ENCODE results near the gene RNF183.

Gene RNF183, protein sequence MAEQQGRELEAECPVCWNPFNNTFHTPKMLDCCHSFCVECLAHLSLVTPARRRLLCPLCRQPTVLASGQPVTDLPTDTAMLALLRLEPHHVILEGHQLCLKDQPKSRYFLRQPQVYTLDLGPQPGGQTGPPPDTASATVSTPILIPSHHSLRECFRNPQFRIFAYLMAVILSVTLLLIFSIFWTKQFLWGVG

DNA sequence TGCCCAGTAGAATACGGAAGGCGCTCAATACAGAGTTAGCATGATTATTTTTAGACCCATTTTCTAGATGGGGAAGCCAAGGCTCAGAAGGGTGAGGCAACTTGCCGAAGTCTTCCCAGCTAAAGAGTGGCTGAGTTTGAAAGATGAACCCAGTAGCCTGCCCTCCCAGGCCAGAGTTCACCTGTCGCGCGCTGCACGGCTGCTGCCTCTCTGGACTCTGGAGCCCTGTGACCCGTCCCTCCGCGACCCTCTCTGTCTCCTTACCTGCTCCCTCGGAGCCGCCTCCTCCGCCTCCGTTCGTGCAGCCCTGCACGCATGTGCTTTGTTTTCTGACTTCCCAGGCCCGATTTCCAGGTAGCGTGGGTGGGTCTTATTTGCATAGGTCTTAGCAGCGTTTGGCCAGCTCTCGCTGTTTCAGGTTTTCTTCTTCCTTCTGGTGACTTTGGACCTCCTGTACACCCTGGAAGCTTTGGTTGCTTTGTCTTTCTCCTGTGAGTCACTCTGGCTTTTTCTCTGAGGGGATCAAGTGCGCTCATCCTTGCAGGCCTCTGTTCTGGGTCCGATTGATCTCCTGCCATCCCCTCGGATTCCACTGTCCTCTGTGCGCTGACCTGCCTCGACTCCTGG is at the start of gene RNF183:
TSS of gene RNF183 (minus strand) at position 585 of the 627 bp plus-strand sequence. CDS start 5,192 bp downstream, outside the sequence.
- DNase-seq (ENCODE audit: low read depth in 2 of 2) = no peak

DNA sequence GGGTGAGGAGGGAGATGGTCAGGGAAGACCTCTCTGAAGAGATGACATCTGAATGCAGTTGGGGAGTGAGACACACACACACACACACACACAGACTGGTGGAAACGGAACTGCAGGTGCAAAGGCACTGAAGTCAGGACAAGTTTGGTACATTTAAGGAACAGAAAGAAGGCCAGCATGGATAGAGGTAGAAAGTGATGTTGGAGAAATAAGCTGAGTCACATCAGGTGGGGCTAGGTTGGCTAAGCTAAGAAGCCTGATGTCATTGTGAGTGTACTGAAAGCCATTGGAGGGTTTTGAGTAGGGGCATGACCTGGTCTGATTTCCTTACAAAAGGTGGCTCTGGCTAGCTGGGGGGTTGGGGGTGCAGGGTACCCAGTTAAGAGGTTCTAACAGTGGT is 49.2 kb upstream of the RNF183 start:
- no peak for DNase-seq (ENCODE audit: low read depth in 2 of 2)

DNA sequence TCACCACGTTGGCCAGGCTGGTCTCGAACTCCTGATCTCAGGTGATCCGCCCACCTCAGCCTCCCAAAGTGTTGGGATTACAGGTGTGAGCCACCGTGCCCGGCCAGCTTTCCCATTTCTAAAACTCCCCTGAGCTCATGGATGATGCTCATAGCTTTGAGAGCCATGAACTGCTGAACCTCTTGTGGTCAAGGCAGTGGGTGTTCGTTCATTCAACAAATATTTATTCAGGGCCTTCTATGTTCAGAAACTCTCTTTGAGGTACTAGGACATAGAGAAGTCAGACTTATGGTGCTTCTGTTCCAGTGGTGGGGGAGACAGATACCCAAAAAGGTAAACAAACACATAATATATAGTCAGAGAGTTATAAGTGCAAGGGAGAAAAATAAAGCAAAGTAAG is 48.8 kb upstream of the RNF183 start:
- no peak for DNase-seq (ENCODE audit: low read depth in 2 of 2)

DNA sequence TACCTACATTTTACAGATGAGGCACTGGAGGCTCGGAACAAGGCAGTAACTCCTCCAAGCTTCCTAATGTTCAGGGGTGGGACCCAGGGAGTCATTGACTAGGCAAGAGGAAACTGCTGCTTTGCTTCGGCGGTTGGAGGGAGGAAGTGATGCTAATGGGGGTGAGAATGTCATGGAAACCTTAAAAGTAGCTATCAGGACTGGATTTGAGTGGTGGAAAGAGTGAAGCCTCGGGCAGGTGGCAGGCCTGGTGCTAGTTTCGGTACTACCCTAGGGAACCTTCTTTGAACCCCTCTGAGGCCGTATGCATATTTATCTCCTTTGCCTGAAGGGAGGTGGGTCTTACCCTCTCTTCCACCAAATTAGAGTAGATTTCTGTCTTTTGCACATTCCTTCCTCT is 47.8 kb upstream of the RNF183 start:
- DNase-seq (ENCODE audit: low read depth in 2 of 2) = no peak

DNA sequence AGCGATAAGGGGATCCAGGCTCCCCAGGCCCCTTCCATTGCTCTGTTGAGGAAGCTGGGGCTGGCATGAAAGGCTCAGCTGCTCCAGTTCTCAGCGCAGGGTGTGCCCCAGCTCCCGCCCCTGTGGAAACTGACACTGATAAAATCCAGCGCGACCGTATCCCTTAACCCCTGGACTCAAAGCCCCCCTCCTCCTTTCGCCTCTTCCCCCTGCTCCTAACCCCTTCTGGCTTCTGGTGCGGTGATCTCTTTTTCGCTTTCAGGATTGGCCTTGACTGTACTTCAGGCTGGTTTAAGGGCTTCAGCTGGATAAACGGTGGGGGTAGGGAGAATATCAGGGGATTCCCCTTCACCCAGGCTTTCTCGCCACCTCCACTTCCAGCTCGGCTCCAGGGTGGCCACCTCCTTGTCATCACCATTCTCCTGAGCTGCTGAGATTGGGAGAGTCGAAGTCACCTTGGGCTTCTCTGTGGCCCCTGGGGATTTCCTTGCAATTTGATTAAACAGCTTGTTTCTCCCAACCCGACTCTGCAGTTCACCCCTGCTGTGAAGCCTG is 47.0 kb upstream of the RNF183 start:
- DNase-seq (ENCODE audit: low read depth in 2 of 2) = no peak

DNA sequence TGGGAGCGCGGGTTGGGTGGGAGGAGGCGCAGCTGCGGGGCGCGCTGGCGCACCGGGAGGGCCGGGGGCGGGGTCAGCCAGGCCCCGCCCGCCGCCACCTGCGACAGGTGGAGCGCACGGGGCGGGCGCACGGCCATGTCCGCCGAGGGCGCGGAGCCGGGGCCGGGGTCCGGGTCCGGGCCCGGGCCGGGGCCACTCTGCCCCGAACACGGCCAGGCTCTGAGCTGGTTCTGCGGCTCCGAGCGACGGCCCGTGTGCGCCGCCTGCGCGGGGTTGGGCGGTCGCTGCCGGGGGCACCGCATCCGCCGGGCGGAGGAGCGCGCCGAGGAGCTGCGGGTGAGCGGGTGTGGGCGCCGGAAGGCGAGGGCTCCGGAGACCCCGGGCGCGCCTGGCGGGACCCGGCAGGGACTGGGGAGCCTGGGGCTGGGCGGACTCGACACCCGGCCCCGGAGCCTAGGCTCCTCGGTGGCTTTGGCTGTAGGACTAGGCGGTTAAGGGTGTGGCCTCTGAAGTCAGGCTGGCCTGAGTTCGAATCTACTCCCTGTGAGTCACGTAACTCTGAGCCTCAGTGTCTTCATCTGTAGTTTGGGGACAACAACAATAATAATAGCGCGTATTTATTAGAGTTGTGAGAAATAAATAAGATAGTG is 46.4 kb upstream of the RNF183 start, which contains the start of gene BSPRY:
TSS of gene BSPRY (plus strand) at position 97 of the 650 bp plus-strand sequence. CDS start at position 136, 39 bp downstream.
- DNase-seq (ENCODE audit: low read depth in 2 of 2) = peak in 1 of 2 donors; percentile 18

DNA sequence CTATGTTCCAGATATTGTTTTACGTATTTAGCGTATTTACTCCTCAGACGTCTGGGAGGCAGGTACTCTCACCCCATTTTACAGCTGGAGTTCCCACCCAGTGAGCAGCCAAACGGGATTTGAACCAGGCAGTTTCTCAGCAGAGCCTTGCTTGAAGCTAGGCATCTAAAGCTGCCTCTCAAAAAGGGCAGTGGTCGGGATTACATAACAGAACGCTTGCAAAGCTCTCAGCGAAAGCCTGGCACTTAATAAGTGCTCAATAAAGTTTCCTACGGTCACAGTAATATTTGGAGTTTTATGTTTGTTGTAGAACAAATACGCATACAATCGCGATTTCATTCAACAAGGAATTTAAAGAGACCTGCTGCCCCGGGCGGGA is 45.9 kb upstream of the RNF183 start:
- no peak for DNase-seq (ENCODE audit: low read depth in 2 of 2)

DNA sequence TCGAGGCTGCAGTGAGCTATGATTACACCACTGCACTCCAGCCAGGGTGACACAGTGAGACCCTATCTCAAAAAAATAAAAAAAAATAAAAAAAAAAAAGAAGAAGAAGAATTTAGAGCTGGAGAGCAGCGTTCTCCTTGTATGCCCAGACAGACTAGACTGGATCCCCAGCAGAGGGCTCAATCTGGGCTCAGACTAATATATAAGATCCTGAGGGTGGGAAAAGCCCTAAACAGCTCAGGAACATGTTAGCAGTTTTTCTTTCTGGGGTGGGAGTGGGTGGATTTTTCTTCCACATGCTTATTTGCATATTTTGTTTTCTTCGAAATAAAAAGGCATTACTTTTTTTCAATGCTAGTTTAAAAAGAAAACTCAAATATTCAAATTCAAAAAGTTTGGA is 45.3 kb upstream of the RNF183 start:
- no peak for DNase-seq (ENCODE audit: low read depth in 2 of 2)

DNA sequence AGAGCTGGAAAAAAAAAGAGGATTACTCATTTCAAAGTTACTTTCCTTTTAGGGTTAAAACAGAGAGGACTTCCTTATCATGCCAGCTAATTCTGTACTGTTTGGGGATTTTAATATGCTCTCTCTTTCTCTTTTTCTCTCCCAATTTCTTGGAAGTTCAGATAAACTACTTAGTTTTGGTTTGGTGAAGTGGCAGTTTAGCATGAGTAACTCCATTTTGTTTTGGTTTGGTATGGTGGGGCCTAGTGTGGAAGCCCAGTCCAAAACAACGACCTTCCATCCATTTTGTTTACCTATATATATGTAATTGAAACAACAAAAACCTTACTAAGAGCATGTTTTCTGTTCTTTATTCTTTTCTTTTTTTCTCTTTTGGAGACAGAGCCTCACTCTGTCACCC is 42.5 kb upstream of the RNF183 start:
- DNase-seq (ENCODE audit: low read depth in 2 of 2) = no peak

DNA sequence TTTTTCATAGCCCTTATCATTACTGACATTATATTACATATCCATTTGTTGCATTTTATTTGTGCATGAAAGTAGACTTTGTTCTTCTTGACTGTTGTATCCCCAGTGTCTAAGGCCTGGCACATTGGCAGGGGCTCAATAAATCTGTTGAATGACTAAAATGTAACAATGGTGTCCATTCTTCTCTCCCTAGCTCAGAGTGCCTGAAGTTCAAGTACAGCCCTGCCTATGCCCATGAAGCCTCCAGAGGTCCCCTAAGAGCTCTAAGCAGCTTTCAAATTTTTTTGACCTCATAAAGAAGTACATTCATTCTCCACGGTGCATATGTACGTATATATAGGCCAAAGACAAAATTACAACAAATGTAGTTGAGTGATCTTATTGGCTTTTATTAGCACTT is 42.0 kb upstream of the RNF183 start:
- no peak for DNase-seq (ENCODE audit: low read depth in 2 of 2)

DNA sequence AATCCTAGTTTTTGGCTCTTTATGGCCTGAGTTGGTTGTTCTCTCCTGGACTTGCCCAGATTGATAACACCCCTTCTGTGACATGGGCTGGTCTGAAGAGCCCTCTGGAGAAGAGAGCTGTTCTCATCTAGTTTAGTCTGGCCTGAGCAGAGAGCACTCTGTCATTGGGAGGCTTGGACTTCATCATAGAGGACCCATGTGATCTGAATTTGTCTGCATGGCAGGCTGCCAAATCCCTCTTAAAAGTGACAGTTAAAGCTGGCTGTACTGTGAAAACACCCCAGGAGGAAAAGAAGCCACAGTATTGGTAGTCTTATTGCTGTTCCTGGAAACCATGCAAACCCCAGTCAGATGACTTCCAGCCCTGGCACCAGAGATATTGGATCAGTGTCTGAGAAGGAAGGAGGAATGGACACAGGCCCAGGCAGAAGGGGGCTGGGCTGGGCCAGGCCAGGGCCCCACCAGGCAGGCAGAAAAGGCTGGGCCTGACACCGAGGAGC is 40.6 kb upstream of the RNF183 start:
- no peak for DNase-seq (ENCODE audit: low read depth in 2 of 2)

DNA sequence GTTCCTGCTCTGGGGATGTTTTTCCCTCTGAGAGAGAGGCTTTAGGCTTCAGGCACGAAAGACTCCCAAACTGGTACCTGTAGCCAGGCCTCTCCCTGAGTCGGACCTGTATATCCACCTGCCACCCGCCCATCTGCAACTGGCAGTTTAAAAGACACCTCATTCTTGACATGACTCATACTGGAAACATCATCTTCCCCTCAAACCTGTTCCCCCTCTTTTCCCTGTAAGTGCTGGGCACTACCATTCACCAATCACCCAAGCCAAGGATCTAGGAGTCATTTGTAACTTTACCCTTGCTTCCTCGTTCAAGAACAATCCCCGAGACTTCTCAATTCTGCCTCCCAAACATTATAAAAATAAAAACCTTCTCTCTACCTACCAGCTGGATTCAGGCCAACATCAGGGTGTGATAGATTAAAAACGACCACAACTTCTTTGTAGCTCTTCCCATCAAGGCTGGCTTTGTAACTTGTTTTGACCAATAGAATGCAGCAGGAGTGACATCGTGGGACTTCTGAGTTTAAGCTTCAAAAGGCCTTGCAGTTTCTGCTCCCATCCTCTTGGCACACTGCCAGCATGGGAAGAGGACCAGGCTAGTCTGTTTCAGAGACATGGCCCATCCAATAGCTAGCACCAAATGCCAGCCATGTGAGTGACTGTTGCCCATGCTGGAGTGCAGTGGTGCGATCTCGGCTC is 38.7 kb upstream of the RNF183 start:
- DNase-seq (ENCODE audit: low read depth in 2 of 2) = no peak

DNA sequence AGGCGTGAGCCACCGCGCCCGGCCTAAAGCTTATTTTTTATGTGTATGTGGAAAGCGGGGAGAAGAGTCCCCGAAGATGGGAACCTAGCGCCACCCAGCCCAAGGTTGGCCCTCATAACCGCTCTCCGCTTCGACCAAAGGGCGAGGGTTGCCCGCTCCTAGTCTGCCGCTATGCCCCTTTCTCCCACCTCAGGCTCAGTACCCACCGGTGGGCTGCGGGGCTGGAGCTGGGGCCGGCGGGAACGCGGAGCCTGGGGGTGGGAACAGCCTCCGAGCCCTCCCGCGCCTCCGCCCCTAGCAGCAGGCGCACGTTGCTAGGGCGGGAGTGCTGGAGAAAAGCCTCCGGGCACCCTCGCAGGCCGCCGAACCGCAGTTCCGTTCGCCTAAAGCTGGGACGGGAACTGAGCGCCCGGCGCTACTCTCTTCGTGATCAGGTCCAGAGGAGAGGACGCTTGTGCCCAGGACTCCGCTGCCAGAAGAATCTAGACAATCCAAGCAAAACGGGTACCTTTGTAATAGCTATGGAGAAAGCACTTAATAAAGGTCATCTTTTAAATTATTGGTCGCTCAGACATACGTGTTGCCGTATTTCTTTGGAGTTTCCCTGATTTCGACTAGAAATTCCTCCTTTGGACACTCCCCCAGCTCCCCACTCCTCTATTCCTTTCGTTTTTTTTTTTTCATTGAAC is 37.0 kb upstream of the RNF183 start, which contains the start of gene WDR31:
TSS of gene WDR31 (minus strand) at position 265 of the 689 bp plus-strand sequence. CDS start 8,253 bp downstream, outside the sequence.
- peak; percentile 76 to 79 for DNase-seq (ENCODE audit: low read depth in 2 of 2)

DNA sequence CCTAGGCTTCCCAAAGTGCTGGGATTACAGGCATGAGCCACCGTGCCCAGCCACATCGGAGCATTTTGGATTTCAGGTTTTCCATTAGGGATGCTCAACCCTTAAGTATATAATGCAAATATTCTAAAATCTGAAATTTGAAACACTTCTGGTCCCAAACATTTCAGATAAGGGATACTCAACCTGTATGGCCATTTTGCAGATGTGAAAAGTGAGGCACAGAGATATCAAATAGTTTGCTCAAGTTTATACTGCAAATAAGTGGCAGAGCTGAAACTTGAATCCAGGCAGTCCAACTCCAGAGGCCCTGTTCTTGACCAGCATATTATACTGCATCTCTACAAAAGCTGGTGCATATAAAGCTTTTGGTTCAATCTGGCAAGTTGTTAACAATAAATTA is 34.5 kb upstream of the RNF183 start:
- no peak for DNase-seq (ENCODE audit: low read depth in 2 of 2)

DNA sequence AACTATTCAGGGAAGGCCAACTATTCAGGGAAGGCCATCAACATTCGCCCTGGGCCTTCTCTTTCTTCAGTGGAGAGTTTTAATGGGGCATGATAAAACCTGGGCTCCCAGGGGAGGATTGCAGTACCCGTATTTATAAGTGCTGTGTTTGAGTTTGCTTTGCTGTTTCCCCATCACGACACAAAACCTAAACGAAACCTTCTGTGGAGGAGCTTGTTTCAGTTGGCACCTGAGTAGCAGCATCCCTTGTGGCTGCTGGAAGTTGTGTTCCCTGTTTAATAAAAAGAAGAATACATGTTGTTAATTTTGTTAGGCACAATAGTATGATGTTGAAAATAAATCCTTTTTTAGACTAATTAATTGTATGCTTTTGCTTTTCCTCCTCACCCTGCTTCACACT is 28.6 kb upstream of the RNF183 start:
- no peak for DNase-seq (ENCODE audit: low read depth in 2 of 2)

DNA sequence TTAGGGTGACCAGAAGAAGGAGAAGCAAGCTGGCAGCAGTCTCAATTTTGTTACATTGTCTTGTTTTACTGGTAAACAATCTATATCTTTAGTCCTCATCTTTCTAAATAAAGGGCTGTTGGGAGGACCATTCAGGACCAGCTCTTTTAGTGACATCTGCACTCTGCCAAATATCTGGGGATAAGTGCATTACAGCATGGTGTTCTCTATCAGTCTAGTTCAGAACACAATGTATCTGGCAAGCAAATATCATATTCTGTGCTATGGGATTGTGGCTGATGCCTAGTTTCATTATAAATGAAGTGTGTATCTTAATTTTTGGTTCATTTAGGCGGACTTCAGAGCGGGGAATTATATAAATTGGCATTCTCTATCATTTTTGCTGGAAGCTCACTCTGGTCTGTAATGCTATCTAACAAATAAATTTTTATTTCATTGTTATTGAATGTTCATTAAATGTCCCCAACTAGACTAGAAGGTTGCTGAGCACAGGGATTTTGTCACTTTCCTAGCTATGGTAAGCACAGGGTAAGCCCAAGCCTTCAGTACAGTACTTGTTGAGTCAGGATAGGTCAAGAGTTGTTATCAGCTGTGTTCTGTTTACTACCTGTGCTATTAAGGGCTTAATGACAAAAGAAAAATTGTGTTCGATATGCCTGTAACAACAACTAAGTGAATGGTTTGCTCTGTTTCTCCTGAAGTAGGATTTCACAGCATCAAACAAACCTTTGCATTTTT is 25.0 kb upstream of the RNF183 start:
- no peak for DNase-seq (ENCODE audit: low read depth in 2 of 2)

DNA sequence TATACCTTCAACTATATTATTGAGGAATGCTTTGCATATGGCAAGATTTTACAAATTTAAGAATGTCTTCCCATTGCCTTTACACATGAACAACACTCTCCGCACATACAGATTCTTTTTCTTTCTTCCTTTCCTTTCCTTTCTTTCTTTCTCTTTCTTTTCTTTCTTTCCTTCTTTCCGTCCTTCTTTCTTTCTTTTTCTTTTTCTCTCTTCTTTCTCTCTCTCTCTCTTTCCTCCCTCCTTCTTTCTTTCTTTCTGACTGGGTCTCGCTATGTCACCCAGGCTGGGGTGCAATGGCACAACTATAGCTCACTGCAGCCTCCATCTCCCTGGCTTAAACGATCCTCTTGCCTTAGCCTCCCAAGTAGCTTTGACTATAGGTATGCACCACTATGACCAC is 23.1 kb upstream of the RNF183 start:
- DNase-seq (ENCODE audit: low read depth in 2 of 2) = no peak

DNA sequence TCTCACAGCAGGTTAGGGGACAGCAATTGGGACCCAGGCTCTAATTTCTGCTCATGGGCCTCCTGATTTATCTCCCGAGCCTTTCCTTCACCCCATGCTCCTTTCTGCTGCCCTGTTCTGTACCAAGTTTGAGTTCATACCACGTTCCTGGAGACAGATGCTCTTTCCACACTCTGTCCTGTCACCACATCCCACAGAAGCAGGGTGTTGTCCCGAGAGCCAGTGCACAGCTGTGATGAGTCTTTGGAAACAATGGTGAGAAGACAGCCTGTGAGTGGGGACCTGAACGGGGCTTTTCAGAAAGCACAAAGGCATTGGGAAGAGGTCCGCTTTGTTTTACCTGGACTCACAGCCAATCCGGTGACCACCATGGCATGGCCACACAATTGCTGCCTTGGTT is 19.5 kb upstream of the RNF183 start:
- DNase-seq (ENCODE audit: low read depth in 2 of 2) = no peak

DNA sequence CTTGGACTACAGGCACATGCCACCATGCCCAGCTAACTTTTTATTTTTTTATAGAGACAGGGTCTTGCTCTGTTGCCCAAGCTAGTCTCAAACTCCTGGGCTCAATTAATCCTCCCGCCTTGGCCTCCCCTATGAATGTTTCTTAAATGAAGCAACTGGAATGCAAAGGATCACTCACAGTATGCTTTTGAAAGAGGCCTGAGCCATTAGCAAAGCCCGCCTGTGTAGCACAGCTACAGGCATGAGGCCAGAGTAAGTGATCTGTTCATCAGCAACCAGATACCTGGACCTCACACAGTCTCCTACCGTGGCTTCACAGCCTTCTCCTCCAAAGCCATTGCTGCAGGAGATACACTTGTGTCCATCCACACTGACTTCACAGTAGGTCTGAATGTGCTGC is 16.9 kb upstream of the RNF183 start:
- no peak for DNase-seq (ENCODE audit: low read depth in 2 of 2)

DNA sequence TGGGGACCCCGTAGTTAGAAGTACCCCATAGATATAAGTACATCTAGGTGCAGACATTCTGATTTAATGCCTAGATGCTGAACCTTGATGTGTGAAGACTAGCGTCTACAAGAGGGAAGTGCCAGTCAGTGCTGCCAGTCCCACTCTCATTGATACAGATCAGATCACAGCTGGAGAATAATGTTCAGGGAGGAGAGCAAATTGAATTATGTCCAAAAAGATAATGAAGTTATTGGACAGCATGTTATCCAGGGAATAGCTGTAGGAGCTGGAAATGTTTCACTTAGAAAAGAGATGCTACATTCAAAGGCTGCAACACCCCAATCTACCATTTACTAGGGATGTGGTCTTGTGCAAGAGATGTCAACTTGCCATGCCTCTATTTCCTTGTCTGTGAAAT is 15.9 kb upstream of the RNF183 start:
- no peak for DNase-seq (ENCODE audit: low read depth in 2 of 2)

DNA sequence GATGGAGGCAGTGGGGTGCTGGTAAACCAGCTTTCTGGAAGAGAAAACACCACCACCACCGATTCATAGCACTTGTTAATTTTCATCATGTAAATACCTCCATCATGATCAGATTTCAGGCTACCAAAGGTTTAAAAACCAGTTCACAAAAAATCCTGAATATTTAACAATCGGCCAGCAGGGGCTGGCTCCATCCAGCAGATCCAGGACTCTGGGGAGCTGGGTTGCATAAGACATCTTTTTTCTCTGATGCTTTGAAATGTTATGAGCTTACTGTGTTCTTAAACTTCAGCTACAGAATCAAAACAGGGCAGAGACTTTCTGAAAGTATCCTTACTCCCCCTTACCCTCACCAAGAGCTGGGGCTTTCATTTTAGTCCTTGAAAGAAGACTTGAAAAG is 14.6 kb upstream of the RNF183 start:
- DNase-seq (ENCODE audit: low read depth in 2 of 2) = no peak

Data from stimulated activated CD4-positive, alpha-beta T cell treated with anti-CD3 and anti-CD28 coated beads, Interleukin-1b, Interleukin-23, amount 100 ng/mL, for 4 hours (primary cell).